Epithelial cell of proximal tubule (primary cell): Measurements from ENCODE around the gene MAP4K2. TPM values are rescaled to one million over a fixed set of nuclear protein-coding genes. Genes with fewer than 3 reads are reported as not detected.

Source experiments
- DNase-seq: peaks from one replicate; pipeline ENCODE4 v3.0.0-alpha.2; 2011; ENCODE audit warnings: low read depth
- H3K4me3 ChIP-seq: 2 replicates; pipeline ENCODE4 v1.5.1; 2011; ENCODE audit warnings: low read depth, mild to moderate bottlenecking, low read length
- CTCF ChIP-seq: conservative IDR thresholded peaks from 2 replicates; pipeline ENCODE4 v1.5.1; 2012; ENCODE audit warnings: low read depth, mild to moderate bottlenecking, low read length
- total RNA-seq: library from RNA; depleted of rRNA; stranded (reverse); fragments of >200 nt; gene quantifications from 2 replicates; pipeline ENCODE4 v1.2.3, GENCODE V29; 2015

The MAP4K2 gene
- total RNA-seq, 1 donor from 2014 or later, result 52.4 TPM

GRCh38 chr11:64836448-64837072 lies 33.5 kb upstream of the MAP4K2 start:
- no peak for DNase-seq
- no peak overlapping the region for H3K4me3 ChIP-seq
- no peak for TF ChIP-seq CTCF

- no peak for TF ChIP-seq CTCF
- no peak overlapping the region for H3K4me3 ChIP-seq
- no peak for DNase-seq
Measured at GRCh38 chr11:64835616-64836447, 32.8 kb upstream of the MAP4K2 start.

GRCh38 chr11:64834723-64835615 lies 32.0 kb upstream of the MAP4K2 start:
- DNase-seq, result no peak
- no peak for TF ChIP-seq CTCF

GRCh38 chr11:64834031-64834722 lies 31.2 kb upstream of the MAP4K2 start:
- no peak for TF ChIP-seq CTCF
- no peak overlapping the region for H3K4me3 ChIP-seq
- DNase-seq, result no peak

More at GRCh38 chr11:64834723-64835615, 32.0 kb upstream of the MAP4K2 start:
- no peak overlapping the region for H3K4me3 ChIP-seq

GRCh38 chr11:64833509-64833908 lies 30.5 kb upstream of the MAP4K2 start:
- no peak for TF ChIP-seq CTCF

GRCh38 chr11:64833198-64833502 lies 30.1 kb upstream of the MAP4K2 start:
- TF ChIP-seq CTCF, result no peak
- DNase-seq, result no peak
- H3K4me3 ChIP-seq, result no peak overlapping the region

More at GRCh38 chr11:64833509-64833908, 30.5 kb upstream of the MAP4K2 start:
- no peak overlapping the region for H3K4me3 ChIP-seq
- no peak for DNase-seq
